SK-N-SH treated with all-trans-retinoic acid at 6 μM for 48 hours (cell line): ENCODE measurements around the gene NPY4R2.
"Not testable (repeated sequence)": the region's sequence is repeated elsewhere in the genome, so short reads cannot be mapped to it uniquely, and the experiment has no call there.

Source experiments
- CSDC2 ChIP-seq: fragments of 250-450 bp; sonication (Bioruptor Pico); IDR thresholded peaks from 2 replicates; pipeline ENCODE4 v1.5.0; 2020; ENCODE audit warnings: mild to moderate bottlenecking, moderate library complexity
- ISL1 ChIP-seq: fragments of 250-450 bp; sonication (Bioruptor Pico); IDR thresholded peaks from 2 replicates; pipeline ENCODE4 v2.1.2; 2022; ENCODE audit warnings: mild to moderate bottlenecking, moderate library complexity
- PATZ1 ChIP-seq: fragments of 250-450 bp; sonication (Bioruptor Pico); IDR thresholded peaks from 2 replicates; pipeline ENCODE4 v1.8.0; 2020; ENCODE audit warnings: mild to moderate bottlenecking, moderate library complexity, borderline replicate concordance
- RARB ChIP-seq: fragments of 250-450 bp; sonication (Bioruptor Pico); IDR thresholded peaks from 2 replicates; pipeline ENCODE4 v1.8.0; 2021; ENCODE audit warnings: mild to moderate bottlenecking, moderate library complexity
- SNAI2 ChIP-seq: fragments of 250-450 bp; sonication (Bioruptor Pico); IDR thresholded peaks from 2 replicates; pipeline ENCODE4 v1.5.0; 2020; ENCODE audit warnings: mild to moderate bottlenecking, moderate library complexity
- TOX ChIP-seq: fragments of 250-450 bp; sonication (Bioruptor Pico); IDR thresholded peaks from 2 replicates; pipeline ENCODE4 v1.8.0; 2021; ENCODE audit warnings: mild to moderate bottlenecking, moderate library complexity, borderline replicate concordance
- ZC3H10 ChIP-seq: fragments of 250-450 bp; sonication (Bioruptor Pico); IDR thresholded peaks from 2 replicates; pipeline ENCODE4 v1.5.1; 2021; ENCODE audit warnings: mild to moderate bottlenecking, moderate library complexity
- ZFP3 ChIP-seq: fragments of 250-450 bp; sonication (Bioruptor Pico); IDR thresholded peaks from 2 replicates; pipeline ENCODE4 v1.5.0; 2020; ENCODE audit warnings: mild to moderate bottlenecking, moderate library complexity
- ZFP30 ChIP-seq: fragments of 450-650 bp; formaldehyde crosslinking; IDR thresholded peaks from 2 replicates; pipeline ENCODE4 v1.5.0; 2022; ENCODE audit warnings: mild to moderate bottlenecking, moderate library complexity
- ZNF8 ChIP-seq: fragments of 450-650 bp; formaldehyde crosslinking; IDR thresholded peaks from 2 replicates; pipeline ENCODE4 v1.5.0; 2020; ENCODE audit warnings: mild to moderate bottlenecking, moderate library complexity
- TF ChIP-seq, protein P1 (sequence below): fragments of 250-450 bp; sonication (Bioruptor Pico); IDR thresholded peaks from 2 replicates; pipeline ENCODE4 v1.5.1; 2020; ENCODE audit warnings: low read depth, mild to moderate bottlenecking, moderate library complexity
- TF ChIP-seq, protein P2 (sequence below): fragments of 250-450 bp; sonication (Bioruptor Pico); IDR thresholded peaks from 2 replicates; pipeline ENCODE4 v1.8.0; 2021; ENCODE audit warnings: low read depth, mild to moderate bottlenecking, moderate library complexity, borderline replicate concordance
- TF ChIP-seq, protein P3 (sequence below): fragments of 250-450 bp; sonication (Bioruptor Pico); IDR thresholded peaks from 2 replicates; pipeline ENCODE4 v1.5.1; 2021; ENCODE audit warnings: mild to moderate bottlenecking, moderate library complexity

- TF ChIP-seq RARB (CRISPR knock-in tag); ZFP30 (CRISPR knock-in tag); ZFP3 (CRISPR knock-in tag); TOX (CRISPR knock-in tag); ISL1 (CRISPR knock-in tag); ZNF8; CSDC2 (CRISPR knock-in tag); PATZ1 (CRISPR knock-in tag); SNAI2 (CRISPR knock-in tag); ZC3H10 (CRISPR knock-in tag): not testable (repeated sequence)
- TF ChIP-seq, protein P1, sequence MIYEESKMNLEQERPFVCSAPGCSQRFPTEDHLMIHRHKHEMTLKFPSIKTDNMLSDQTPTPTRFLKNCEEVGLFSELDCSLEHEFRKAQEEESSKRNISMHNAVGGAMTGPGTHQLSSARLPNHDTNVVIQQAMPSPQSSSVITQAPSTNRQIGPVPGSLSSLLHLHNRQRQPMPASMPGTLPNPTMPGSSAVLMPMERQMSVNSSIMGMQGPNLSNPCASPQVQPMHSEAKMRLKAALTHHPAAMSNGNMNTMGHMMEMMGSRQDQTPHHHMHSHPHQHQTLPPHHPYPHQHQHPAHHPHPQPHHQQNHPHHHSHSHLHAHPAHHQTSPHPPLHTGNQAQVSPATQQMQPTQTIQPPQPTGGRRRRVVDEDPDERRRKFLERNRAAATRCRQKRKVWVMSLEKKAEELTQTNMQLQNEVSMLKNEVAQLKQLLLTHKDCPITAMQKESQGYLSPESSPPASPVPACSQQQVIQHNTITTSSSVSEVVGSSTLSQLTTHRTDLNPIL: not testable (repeated sequence)
- TF ChIP-seq, protein P2, sequence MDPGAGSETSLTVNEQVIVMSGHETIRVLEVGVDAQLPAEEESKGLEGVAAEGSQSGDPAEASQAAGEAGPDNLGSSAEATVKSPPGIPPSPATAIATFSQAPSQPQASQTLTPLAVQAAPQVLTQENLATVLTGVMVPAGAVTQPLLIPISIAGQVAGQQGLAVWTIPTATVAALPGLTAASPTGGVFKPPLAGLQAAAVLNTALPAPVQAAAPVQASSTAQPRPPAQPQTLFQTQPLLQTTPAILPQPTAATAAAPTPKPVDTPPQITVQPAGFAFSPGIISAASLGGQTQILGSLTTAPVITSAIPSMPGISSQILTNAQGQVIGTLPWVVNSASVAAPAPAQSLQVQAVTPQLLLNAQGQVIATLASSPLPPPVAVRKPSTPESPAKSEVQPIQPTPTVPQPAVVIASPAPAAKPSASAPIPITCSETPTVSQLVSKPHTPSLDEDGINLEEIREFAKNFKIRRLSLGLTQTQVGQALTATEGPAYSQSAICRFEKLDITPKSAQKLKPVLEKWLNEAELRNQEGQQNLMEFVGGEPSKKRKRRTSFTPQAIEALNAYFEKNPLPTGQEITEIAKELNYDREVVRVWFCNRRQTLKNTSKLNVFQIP (CRISPR knock-in tag): not testable (repeated sequence)
- TF ChIP-seq, protein P3, sequence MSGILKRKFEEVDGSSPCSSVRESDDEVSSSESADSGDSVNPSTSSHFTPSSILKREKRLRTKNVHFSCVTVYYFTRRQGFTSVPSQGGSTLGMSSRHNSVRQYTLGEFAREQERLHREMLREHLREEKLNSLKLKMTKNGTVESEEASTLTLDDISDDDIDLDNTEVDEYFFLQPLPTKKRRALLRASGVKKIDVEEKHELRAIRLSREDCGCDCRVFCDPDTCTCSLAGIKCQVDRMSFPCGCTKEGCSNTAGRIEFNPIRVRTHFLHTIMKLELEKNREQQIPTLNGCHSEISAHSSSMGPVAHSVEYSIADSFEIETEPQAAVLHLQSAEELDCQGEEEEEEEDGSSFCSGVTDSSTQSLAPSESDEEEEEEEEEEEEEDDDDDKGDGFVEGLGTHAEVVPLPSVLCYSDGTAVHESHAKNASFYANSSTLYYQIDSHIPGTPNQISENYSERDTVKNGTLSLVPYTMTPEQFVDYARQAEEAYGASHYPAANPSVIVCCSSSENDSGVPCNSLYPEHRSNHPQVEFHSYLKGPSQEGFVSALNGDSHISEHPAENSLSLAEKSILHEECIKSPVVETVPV (CRISPR knock-in tag): not testable (repeated sequence)
Observed at GRCh38 chr10:47897813-47898212, 20.6 kb upstream of the NPY4R2 start.
